ENCODE data around the gene RUSF1.
"Not testable (repeated sequence)": the region's sequence is repeated elsewhere in the genome, so short reads cannot be mapped to it uniquely, and the experiment has no call there.

Gene RUSF1

DNA sequence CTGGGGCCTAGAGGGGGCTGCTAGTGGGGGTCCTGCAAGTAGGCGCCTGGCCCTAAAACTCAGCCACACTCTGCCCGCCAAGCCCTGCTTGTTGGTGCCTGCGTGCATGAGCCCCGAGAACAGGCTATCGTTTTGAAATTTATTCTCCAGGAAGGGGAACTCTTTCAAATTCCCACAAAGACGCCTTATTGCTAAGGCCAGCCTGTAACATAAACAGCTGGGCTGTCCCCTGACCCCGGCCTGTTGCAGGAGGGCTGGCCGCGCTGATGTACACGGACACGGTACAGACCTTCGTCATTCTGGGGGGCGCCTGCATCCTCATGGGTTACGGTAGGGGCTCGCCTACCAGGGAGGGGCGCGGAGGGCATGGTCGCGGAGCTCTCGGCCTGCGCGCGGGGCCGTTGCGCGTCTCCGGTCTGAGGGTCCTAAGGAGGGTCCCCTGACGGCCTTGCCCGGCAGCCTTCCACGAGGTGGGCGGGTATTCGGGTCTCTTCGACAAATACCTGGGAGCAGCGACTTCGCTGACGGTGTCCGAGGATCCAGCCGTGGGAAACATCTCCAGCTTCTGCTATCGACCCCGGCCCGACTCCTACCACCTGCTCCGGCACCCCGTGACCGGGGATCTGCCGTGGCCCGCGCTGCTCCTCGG is 21.0 kb downstream of the RUSF1 start:
- DNase-seq (ENCODE audit: low read depth) = no peak

DNA sequence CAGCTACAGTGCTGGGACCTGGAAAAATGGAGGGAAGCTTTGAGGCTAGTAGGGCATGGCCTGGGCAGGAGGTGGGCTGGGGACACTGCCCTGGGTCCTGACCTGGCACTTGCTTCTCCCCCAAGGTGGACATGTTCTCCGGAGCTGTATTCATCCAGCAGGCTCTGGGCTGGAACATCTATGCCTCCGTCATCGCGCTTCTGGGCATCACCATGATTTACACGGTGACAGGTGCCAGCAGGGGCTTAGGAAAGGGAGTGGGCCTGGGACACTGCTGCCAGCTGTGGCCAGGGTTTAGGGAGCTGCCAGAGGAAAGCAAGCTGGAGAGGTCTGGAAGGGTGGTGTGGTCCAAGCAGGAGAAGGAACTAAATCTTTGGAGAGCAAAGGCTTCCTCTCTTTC is 22.1 kb downstream of the RUSF1 start:
- DNase-seq (ENCODE audit: low read depth) = no peak

DNA sequence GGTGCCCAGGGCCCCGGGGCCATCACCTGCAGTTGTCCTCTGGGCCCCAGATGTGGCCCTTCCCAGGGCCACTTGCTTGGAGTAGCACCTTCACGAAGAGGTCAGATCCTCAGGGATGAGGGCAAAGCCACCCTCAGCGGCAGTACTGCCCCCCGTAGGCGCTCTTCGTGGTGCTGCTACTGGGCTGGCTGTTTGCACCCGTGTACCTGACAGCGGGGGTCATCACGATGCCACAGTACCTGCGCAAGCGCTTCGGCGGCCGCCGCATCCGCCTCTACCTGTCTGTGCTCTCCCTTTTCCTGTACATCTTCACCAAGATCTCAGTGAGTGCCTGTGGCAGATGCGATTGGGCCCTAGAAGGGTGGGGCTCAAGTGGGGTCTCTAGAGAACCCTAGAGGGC is 22.6 kb downstream of the RUSF1 start:
- DNase-seq (ENCODE audit: low read depth) = no peak

DNA sequence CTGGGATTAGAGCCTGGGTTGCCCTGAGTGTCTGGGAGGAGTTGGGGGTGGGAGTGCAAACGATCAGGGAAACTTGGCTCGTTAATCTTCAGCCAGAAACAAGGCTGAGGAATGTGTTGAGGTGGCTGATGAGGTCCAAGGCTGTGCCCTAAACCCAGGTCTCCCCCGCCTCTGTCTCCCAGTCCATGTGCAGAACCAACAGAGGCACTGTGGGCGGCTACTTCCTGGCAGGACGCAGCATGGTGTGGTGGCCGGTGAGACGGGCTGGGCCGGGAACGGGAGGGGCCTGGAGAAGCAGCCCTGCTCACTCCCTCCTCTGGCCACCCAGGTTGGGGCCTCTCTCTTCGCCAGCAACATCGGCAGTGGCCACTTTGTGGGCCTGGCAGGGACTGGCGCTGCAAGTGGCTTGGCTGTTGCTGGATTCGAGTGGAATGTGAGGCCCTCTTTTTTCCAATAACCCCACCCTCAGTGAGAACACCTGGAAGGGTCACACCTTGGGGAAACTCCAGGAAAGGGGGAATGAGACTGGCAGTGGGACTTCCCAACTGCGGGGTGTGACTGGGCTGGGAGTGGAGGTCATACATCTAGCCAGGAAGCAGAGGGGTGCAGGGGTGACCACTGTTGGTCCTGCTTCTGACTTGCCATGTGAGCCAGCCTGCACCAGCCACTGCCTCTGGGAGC is 23.6 kb downstream of the RUSF1 start:
- no peak for DNase-seq (ENCODE audit: low read depth)

DNA sequence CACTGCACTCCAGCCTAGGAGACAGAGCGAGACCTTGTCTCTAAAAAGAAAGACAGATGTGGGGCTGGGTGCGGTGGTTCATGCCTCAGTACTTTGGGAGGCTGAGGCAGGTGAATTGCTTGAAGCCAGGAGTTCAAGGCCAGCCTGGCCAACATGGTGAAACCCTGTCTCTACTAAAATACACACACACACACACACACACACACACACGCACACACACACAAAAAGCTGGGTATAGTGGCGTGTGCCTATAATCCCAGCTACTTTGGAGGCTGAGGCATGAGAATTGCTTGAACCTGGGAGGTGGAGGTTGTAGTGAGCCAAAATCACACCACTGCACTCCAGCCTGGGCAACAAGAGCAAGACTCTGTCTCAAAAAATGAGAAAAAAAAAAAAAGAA is 24.1 kb downstream of the RUSF1 start:
- not testable (repeated sequence) for DNase-seq (ENCODE audit: low read depth)

DNA sequence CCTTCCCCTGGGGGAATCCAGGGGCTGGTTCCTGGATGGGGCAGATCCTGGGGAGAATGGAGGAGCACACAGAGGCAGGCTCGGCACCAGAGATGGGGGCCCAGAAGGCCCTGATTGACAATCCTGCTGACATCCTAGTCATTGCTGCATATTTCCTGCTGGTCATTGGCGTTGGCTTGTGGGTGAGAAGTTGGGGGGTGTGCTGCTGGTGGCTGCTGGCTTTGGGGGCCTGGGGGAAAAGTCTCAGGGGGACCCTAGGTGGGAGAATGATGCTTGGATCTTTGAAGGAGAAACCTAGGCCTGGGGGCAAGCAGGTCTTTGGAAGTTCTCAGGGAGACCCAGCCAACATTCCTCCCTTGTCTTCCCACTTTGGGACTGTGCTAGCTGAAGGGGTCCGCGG is 25.1 kb downstream of the RUSF1 start, which contains the start of gene SLC5A2:
Gene SLC5A2 (plus strand): TSS at position 43 of the 400 bp plus-strand sequence. CDS start 14 bp downstream, at position 57.
- no peak for DNase-seq (ENCODE audit: low read depth)

GRCh38 chr16:31480851-31481536 is 27.2 kb downstream of the RUSF1 start:
- no peak for DNase-seq (ENCODE audit: low read depth)

DNA sequence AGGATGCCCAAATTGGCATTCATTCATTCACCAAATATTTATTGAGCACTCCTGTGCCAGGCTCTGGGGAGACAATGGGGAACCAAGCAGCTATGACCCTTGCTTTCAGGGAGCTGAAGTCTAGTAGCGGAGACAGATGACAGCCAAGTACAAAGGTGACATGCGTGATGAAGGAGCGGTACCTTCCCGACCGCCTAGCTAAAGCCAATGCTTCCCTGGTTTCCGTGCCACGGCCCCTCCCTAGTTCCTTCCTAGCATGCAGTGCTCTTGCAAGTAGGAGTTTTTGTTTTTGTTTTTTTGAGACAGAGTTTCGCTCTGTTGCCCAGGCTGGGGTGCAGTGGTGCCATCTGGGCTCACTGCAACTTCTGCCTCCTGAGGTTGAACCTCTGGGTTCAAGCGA is 28.4 kb downstream of the RUSF1 start:
- no peak for DNase-seq (ENCODE audit: low read depth)

GRCh38 chr16:31478956-31479355 is 29.2 kb downstream of the RUSF1 start:
- no peak for DNase-seq (ENCODE audit: low read depth)

DNA sequence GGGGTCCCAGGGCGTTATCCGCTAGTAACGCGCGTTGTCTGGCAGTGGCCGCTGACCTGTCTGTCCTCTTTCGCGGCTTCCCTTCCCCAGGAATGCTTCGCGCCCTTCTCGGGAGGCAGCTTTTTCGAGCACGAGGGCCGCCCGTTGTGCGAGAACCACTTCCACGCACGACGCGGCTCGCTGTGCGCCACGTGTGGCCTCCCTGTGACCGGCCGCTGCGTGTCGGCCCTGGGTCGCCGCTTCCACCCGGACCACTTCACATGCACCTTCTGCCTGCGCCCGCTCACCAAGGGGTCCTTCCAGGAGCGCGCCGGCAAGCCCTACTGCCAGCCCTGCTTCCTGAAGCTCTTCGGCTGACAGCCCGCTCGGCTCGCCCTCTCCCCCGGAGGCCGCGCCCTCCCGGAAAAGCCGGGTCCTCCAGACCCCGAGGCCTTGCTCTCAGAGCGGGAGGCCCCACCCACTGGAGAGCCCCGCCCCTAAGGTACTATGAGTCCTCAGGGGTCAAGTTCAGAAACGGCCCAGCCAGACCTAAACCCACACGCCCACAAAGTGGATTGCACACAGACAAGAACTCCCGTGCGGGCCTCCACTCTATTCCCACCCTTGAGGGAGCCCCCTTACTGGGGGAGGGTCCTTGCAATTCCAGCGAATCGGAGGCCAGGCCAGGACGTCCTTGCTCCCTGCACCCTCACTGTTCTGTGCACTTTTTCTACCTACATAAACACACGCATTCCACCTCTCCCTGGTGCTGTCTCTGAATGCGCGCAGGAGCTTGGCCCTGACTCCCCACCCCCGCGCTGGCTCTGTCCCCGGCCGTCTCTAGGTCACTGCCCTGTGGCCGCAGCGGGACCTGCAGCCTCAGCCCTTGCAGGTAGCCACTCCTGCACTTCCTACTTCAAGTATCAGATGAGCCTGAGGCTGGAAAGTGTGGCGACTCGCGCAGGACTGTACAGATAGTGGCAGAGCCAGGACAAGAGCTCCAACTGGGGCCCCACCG is 30.7 kb downstream of the RUSF1 start:
- DNase-seq (ENCODE audit: low read depth) = no peak

DNA sequence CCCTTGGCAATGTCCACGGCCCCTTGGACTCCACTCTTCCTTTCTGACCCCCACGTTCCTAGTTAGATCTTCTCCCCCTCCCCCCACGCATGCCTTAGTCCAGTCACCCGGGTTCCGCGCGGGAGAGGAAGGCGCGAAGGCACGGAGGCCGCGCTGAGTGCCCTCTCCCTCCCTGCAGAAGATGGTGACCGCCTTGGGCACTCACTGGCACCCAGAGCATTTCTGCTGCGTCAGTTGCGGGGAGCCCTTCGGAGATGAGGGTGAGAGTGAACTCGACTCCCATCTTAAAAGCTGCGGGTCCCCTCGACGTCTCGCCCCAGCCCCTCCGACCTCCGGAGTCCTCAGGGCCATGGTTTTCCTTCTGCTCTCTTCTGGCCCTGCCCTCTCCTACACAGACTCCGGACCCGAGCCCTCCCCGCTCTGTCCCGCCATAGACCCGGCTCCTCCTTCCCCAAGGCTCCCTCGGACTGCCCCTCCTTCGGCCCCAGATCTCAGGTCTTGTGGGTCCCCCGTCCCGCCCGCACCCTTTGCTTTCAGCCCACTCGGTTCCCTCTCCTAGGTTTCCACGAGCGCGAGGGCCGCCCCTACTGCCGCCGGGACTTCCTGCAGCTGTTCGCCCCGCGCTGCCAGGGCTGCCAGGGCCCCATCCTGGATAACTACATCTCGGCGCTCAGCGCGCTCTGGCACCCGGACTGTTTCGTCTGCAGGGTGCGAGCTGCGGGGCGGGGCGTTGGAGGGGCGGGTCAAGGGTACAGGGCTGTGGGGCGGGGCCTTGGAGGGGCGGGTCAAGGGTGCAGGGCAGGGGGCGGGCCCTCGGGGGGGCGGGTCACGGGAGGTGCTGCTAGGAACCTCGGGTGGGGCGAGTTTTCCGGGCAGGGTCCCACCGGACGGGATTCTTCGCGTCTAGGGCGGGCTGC is 31.6 kb downstream of the RUSF1 start:
- peak; percentile 70 for DNase-seq (ENCODE audit: low read depth)

DNA sequence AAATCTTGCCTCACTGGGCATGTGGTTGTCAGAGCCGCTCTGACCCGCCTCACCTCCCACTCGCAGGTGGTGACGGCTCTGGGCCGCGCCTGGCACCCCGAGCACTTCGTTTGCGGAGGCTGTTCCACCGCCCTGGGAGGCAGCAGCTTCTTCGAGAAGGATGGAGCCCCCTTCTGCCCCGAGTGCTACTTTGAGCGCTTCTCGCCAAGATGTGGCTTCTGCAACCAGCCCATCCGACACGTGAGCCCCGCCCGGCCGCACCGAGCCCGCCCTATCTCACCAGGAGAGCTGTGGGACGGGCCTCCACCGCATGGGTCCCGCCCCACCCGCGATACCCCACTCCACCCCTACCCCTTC is 32.3 kb downstream of the RUSF1 start:
- DNase-seq (ENCODE audit: low read depth) = no peak

GRCh38 chr16:31474773-31475738 is 33.1 kb downstream of the RUSF1 start:
- DNase-seq (ENCODE audit: low read depth) = no peak

DNA sequence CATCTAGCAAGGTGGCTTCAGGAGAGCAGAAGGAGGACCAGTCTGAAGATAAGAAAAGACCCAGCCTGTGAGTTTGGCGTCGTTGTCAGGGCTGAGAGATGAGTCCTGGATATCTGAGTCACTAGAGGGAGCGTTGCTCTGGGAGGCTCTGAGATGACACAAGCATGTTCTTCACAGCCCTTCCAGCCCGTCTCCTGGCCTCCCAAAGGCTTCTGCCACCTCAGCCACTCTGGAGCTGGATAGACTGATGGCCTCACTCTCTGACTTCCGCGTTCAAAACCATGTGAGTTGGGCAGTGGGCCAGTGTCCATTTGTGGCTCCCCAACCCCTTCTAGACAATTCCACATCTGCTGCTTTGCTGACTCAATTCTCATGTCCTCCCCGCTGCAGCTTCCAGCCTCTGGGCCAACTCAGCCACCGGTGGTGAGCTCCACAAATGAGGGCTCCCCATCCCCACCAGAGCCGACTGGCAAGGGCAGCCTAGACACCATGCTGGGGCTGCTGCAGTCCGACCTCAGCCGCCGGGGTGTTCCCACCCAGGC is 33.9 kb downstream of the RUSF1 start:
- no peak for DNase-seq (ENCODE audit: low read depth)

DNA sequence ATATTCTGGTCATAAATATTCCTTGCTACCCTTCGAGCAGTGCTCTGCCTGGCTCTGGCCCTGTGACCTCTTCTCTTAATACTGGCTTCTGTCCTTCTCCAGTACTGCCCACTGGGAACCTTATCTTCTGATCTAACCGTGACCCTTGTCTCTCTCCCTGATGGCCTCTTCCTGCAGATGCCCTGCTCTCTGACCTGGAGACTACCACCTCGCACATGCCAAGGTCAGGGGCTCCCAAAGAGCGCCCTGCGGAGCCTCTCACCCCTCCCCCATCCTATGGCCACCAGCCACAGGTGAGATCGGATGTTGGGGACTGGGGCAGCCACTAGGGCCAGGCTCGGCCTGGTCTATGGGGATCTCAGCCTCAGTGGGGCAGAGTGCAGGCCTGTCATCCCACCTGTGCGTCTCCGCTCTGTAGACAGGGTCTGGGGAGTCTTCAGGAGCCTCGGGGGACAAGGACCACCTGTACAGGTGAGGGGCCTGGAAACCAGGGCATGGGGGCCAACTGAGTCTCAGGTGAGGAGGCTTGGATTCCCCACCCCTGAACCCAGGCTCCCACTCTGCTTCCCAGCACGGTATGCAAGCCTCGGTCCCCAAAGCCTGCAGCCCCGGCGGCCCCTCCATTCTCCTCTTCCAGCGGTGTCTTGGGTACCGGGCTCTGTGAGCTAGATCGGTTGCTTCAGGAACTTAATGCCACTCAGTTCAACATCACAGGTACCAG is 34.8 kb downstream of the RUSF1 start:
- no peak for DNase-seq (ENCODE audit: low read depth)

DNA sequence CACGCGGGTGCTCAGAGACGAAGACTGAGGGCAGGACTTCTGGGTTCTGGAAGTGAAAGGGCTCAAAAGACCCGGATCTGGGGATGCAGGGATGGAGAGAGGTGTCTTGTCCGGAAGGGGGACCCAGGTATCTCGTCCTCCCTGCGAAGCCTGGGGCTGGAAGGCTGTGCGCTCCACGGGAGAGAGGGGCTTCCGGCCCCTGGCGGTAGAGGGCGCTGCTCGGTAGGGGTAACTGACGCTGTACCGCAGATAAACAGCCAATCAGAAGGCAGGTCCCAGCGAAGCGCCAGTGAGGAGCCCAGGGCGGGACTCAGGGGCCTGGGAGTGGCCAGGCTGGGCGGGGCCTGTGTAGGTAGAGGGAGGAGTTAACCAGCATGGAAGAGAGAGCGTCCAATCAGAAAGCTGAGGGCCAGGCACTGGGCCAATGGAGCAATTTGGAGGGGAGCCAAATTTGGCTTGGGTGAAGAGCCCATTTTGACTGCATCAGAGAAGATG is 35.4 kb downstream of the RUSF1 start:
- no peak for DNase-seq (ENCODE audit: low read depth)

DNA sequence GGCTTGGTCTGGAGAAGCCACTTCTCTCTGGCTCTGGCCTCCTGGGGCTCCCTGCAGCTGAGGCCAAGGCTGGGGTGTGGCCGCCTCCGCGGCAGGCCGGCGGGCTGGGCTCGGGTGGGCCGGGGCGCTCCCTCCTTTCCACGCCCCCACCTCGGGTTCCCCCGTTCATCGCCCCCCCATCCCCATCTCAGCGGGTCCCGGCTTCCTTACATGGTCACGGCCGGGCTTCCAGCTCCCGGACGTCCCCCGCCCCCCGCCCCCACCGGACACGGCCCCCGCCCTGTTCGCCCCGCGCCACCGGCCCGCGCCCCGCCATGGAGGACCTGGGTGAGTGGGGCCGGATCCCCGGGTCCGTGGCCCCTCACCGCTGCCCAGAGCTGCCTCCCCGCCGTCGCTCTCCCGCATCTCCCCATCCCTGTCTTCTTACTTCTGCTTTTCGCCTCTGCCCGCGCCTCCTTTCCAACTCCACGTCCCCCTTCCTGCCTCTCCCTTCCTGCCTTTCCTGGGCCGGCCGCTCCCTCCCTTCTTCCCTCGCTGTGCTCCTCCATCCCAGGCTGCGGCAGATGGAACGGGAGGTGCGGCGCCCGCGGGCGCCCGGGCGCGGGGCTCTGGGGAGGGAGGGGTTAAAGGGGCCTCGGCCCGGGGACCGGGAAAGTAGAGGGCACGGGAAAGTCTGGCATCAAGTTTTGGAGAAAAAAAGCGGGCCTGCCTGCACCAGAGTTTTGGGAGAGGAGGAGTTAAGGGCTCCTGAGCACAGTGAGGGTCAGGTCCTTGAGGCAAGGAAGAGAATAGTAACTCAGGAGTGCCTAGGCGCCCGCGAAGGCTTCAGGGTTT is 36.1 kb downstream of the RUSF1 start, which contains the start of gene TGFB1I1:
Gene TGFB1I1 (plus strand): TSS at position 278 of the 834 bp plus-strand sequence. CDS start 37 bp downstream, at position 315.
- DNase-seq (ENCODE audit: low read depth) = no peak
